ENCODE measurements around the gene RPRD1A. TPM values are rescaled to one million over a fixed set of nuclear protein-coding genes. Genes with fewer than 3 reads are reported as not detected.

Gene RPRD1A
- total RNA-seq, 4 donors from 2014 or later = 55.2 to 99.1 (median 71.1) TPM

DNA sequence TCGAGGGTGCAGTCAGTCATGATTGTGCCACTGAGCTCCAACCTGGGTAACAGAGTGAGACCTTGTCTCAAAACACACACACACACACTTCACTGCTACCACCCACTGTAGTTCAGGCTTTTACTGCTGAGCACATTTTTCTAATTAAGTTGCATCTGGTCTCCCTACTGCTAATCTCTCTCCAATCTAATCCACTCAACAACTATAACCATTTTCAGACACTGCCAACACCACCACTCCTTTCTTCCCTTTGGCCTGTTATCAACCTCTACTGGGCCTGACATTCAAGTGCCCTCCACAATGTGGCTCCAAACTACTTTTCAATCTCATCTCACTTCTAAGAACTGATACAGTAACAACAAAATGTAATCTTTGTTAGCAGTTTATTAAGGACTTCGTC is 50.1 kb downstream of the RPRD1A start:
- intact Hi-C loops (cut with DNase I; ENCODE audit: low total_unique reads) = loop anchor here (10.0 kb wide), 1 partner anchor 268 kb away; no protein-coding TSS in a partner anchor
- no peak for TF ChIP-seq POLR2A (IDR thresholded peaks at IDR 0.05)
- TF ChIP-seq, protein P1, sequence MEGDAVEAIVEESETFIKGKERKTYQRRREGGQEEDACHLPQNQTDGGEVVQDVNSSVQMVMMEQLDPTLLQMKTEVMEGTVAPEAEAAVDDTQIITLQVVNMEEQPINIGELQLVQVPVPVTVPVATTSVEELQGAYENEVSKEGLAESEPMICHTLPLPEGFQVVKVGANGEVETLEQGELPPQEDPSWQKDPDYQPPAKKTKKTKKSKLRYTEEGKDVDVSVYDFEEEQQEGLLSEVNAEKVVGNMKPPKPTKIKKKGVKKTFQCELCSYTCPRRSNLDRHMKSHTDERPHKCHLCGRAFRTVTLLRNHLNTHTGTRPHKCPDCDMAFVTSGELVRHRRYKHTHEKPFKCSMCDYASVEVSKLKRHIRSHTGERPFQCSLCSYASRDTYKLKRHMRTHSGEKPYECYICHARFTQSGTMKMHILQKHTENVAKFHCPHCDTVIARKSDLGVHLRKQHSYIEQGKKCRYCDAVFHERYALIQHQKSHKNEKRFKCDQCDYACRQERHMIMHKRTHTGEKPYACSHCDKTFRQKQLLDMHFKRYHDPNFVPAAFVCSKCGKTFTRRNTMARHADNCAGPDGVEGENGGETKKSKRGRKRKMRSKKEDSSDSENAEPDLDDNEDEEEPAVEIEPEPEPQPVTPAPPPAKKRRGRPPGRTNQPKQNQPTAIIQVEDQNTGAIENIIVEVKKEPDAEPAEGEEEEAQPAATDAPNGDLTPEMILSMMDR (IDR thresholded peaks at IDR 0.05) = no peak
- no peaks in the 10 kb centered on the region for H3K4me1 ChIP-seq

DNA sequence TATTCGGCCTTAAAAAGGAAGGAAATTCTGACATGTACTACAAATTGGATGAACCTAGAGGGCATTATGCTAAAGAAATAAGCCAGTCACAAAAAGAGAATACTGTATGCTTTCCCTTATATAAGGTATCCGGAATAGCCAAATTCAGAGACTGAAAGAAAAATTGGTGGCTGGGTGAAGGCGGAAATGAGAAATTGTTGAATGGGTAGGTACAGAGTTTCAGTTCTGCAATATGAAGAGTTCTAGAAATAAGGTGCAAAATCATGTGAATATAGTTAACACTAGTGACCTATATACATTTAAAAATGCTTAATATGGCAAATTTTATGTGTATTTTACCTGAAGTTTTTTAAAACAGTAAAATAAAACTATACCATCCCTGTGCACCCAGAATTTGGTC is 51.7 kb downstream of the RPRD1A start:
- Histone ChIP-seq H3K4me1 (no peaks in the 10 kb centered on the region), H3K27me3 (no peaks in the 10 kb centered on the region), H3K27ac (no peak overlapping the region), H3K9me3 (no peaks in the 10 kb centered on the region), H3K36me3 (no peaks in the 10 kb centered on the region), H3K4me3 (no peak overlapping the region)
- no peak for DNase-seq
- intact Hi-C loops (cut with DNase I; ENCODE audit: low total_unique reads) = loop anchor here (10.0 kb wide), 1 partner anchor 269 kb away; no protein-coding TSS in a partner anchor
- TF ChIP-seq, protein P1 (IDR thresholded peaks at IDR 0.05) = no peak
- TF ChIP-seq POLR2A (IDR thresholded peaks at IDR 0.05) = no peak

More for the DNA sequence above, 50.1 kb downstream of the RPRD1A start:
- H3K36me3 ChIP-seq = no peaks in the 10 kb centered on the region
- no peaks in the 10 kb centered on the region for H3K27me3 ChIP-seq
- no peak overlapping the region for H3K27ac ChIP-seq
- no peak overlapping the region for H3K4me3 ChIP-seq
- H3K9me3 ChIP-seq = no peaks in the 10 kb centered on the region
- no peak for DNase-seq

DNA sequence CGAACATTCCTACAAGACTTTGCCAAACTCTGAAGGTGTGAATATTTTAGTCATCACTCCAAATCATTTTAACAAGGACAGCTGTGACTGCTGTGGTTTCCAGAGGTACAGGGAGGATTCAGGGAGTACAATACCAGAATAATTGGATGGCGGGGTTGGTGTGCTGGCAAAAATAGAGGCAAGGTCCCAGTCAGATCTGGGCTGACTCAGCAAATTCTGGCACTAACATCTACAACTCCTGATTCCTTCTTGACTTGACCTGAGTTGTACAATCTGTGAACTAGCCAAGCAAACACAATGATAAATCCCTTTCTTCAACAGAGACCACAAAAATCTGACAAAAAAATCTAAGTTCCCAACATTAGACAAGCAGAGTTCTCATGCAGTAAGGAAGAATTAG is 54.5 kb downstream of the RPRD1A start:
- H3K4me3 ChIP-seq = no peak overlapping the region
- DNase-seq = no peak
- no peak overlapping the region for H3K27ac ChIP-seq
- no peaks in the 10 kb centered on the region for H3K27me3 ChIP-seq
- H3K36me3 ChIP-seq = no peaks in the 10 kb centered on the region
- no peak for TF ChIP-seq POLR2A (IDR thresholded peaks at IDR 0.05)
- TF ChIP-seq, protein P1 (IDR thresholded peaks at IDR 0.05) = no peak
- no peaks in the 10 kb centered on the region for H3K4me1 ChIP-seq
- intact Hi-C loops (cut with DNase I; ENCODE audit: low total_unique reads) = loop anchor here (10.0 kb wide), 1 partner anchor 272 kb away; no protein-coding TSS in a partner anchor
- no peaks in the 10 kb centered on the region for H3K9me3 ChIP-seq

GRCh38 chr18:36009214-36009613 is 58.1 kb downstream of the RPRD1A start:
- DNase-seq = no peak
- Histone ChIP-seq H3K36me3 (no peaks in the 10 kb centered on the region), H3K27ac (no peak overlapping the region), H3K27me3 (no peaks in the 10 kb centered on the region), H3K4me1 (no peaks in the 10 kb centered on the region), H3K9me3 (no peaks in the 10 kb centered on the region), H3K4me3 (no peak overlapping the region)
- intact Hi-C loops (cut with DNase I; ENCODE audit: low total_unique reads) = no loop called here
- no peak for TF ChIP-seq POLR2A (IDR thresholded peaks at IDR 0.05)
- TF ChIP-seq, protein P1 (IDR thresholded peaks at IDR 0.05) = no peak

DNA sequence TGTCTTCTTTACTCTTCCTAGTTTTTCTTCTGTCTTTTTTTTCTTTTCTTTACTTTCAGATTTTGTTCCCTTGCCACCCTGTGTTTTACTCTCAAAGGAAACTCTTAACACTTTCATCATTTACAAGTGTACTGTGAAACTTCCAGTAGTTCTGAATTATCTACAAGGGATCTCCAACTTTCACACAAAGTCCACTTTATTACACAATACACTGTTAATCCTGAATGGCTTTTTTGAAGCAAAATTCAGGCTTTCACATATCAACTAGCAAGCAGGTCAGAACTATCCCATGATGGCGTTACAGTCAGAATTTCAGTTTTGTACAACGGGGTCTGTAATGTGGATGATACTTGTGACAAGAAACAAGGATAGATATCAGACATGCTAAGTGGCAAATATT is 60.4 kb downstream of the RPRD1A start:
- DNase-seq = no peak
- no peaks in the 10 kb centered on the region for H3K4me1 ChIP-seq
- H3K4me3 ChIP-seq = no peak overlapping the region
- H3K27ac ChIP-seq = no peak overlapping the region
- intact Hi-C loops (cut with DNase I; ENCODE audit: low total_unique reads) = no loop called here
- H3K9me3 ChIP-seq = no peaks in the 10 kb centered on the region
- H3K27me3 ChIP-seq = no peaks in the 10 kb centered on the region
- no peaks in the 10 kb centered on the region for H3K36me3 ChIP-seq
- no peak for TF ChIP-seq POLR2A (IDR thresholded peaks at IDR 0.05)
- TF ChIP-seq, protein P1 (IDR thresholded peaks at IDR 0.05) = no peak

Data from uterus (tissue), 4 donors.